H1 (cell line): ENCODE results near the gene MEGF9. TPM values are rescaled to one million over a fixed set of nuclear protein-coding genes. Genes with fewer than 3 reads are reported as not detected.

ENCODE experiments used
- CTCF ChIA-PET: fragments of 300-600 bp; sonication (Branson Sonifier 250); formaldehyde crosslinking; loops from one replicate; lab custom pipeline; 2021; ENCODE audit not compliant: partially characterized antibody; lab: Charles Lee
- POLR2A ChIA-PET: fragments of 300-600 bp; sonication (Branson Sonifier 250); formaldehyde crosslinking; loops from one replicate; lab custom pipeline; 2021; ENCODE audit warnings: inconsistent platforms; ENCODE audit not compliant: partially characterized antibody; lab: Charles Lee
- DNase-seq, 2 experiments: peaks; one replicate each; pipeline versions ENCODE4 v3.0.0 to v3.0.0-alpha.2; 2010 to 2022; ENCODE audit warnings: low spot score in 2 of 2, low read depth in 1 of 2, mixed read lengths in 1 of 2
- FAIRE-seq: peaks from 2 replicates; lab custom pipeline; 2011; peaks lifted over from hg19 to GRCh38; lab: Jason Lieb, UNC
- H2AFZ ChIP-seq: 2 replicates; pipeline ENCODE4 v1.8.1; 2012; ENCODE audit warnings: low read length, inconsistent platforms
- H2AK5ac ChIP-seq: 2 replicates; pipeline ENCODE4 v1.6.1; 2013; ENCODE audit warnings: low read depth, low read length
- H2BK120ac ChIP-seq: replicated peaks from 2 replicates; pipeline ENCODE3; 2013; ENCODE audit warnings: low read depth, low read length, inconsistent platforms
- H2BK12ac ChIP-seq: 2 replicates; pipeline ENCODE4 v1.6.1; 2013; ENCODE audit warnings: low read depth, low read length
- H2BK15ac ChIP-seq: 2 replicates; pipeline ENCODE4 v1.6.1; 2013; ENCODE audit warnings: low read length
- H2BK20ac ChIP-seq: 2 replicates; pipeline ENCODE4 v1.6.1; 2013; ENCODE audit warnings: low read length
- H2BK5ac ChIP-seq: 2 replicates; pipeline ENCODE4 v1.6.1; 2013; ENCODE audit warnings: low read depth, low read length
- H3K14ac ChIP-seq: 2 replicates; pipeline ENCODE4 v1.6.1; 2013; ENCODE audit warnings: inconsistent platforms; ENCODE audit not compliant: insufficient read length
- H3K18ac ChIP-seq: 2 replicates; pipeline ENCODE4 v1.6.1; 2013; ENCODE audit warnings: low read length; ENCODE audit errors: extremely low read depth
- H3K23ac ChIP-seq: 2 replicates; pipeline ENCODE4 v1.6.1; 2013; ENCODE audit warnings: inconsistent platforms; ENCODE audit not compliant: insufficient read length
- H3K23me2 ChIP-seq: 2 replicates; pipeline ENCODE4 v1.6.1; 2013; ENCODE audit warnings: low read depth, low read length
- H3K27ac ChIP-seq: 2 replicates; pipeline ENCODE4 v1.6.1; 2011; ENCODE audit warnings: low read depth, low read length, inconsistent platforms
- H3K27me3 ChIP-seq, 4 experiments: replicated peaks in 1 of 4; 1 replicate in 1 of 4; 2 replicates in 3 of 4; pipeline versions ENCODE4 v1.6.1 to v1.8.1; 2011 to 2013; ENCODE audit warnings: low read length in 3 of 4, mild to moderate bottlenecking in 3 of 4, inconsistent platforms in 2 of 4, mixed read lengths in 2 of 4, moderate library complexity in 1 of 4; ENCODE audit not compliant: control insufficient read depth in 3 of 4, insufficient read depth in 3 of 4; ENCODE audit errors: extremely low read depth in 1 of 4
- H3K36me3 ChIP-seq, 4 experiments: 2 replicates each; pipeline versions ENCODE4 v1.6.1 to v1.8.1; 2011 to 2013; ENCODE audit warnings: mild to moderate bottlenecking in 4 of 4, low read length in 3 of 4, moderate library complexity in 2 of 4, control low read depth in 1 of 4, inconsistent platforms in 1 of 4; ENCODE audit not compliant: insufficient read depth in 4 of 4, control insufficient read depth in 2 of 4
- H3K4ac ChIP-seq: replicated peaks from 2 replicates; pipeline ENCODE3; 2013; ENCODE audit warnings: low read length, low read depth, mixed read lengths, inconsistent platforms; ENCODE audit not compliant: insufficient read length
- H3K4me1 ChIP-seq, 4 experiments: replicated peaks in 1 of 4; 1 replicate in 1 of 4; 2 replicates in 3 of 4; pipeline versions ENCODE4 v1.6.1 to v1.8.1; 2011 to 2013; ENCODE audit warnings: low read length in 3 of 4, inconsistent platforms in 2 of 4, mixed read lengths in 1 of 4; ENCODE audit not compliant: insufficient read depth in 4 of 4, control insufficient read depth in 3 of 4
- H3K4me2 ChIP-seq, 2 experiments: 2 replicates each; pipeline versions ENCODE4 v1.6.1 to v1.8.1; 2011 to 2013; ENCODE audit warnings: low read depth in 2 of 2, low read length in 2 of 2, control low read depth in 1 of 2, inconsistent platforms in 1 of 2, mild to moderate bottlenecking in 1 of 2; ENCODE audit not compliant: insufficient read depth in 1 of 2
- H3K4me3 ChIP-seq, 4 experiments: fragments of 200-600, 300-600 bp in 1 of 4; sonication (generic), shearing (Covaris generic), sonication (Bioruptor Twin) in 1 of 4; 2 replicates each; pipeline versions ENCODE4 v1.5.1 to v1.8.1; 2011 to 2016; ENCODE audit warnings: low read length in 4 of 4, low read depth in 3 of 4, control low read depth in 2 of 4, inconsistent platforms in 2 of 4, mild to moderate bottlenecking in 2 of 4, mixed read lengths in 1 of 4, moderate library complexity in 1 of 4; ENCODE audit not compliant: insufficient read depth in 2 of 4; ENCODE audit errors: extremely low read depth in 1 of 4
- H3K56ac ChIP-seq: replicated peaks from 2 replicates; pipeline ENCODE3; 2013; ENCODE audit warnings: low read depth, mild to moderate bottlenecking, mixed read lengths, low read length, inconsistent platforms; ENCODE audit not compliant: insufficient read length
- H3K79me1 ChIP-seq: 2 replicates; pipeline ENCODE4 v1.6.1; 2013; ENCODE audit warnings: low read depth, low read length, control low read depth
- H3K79me2 ChIP-seq, 2 experiments: 2 replicates each; pipeline versions ENCODE4 v1.6.1 to v1.8.1; 2012 to 2013; ENCODE audit warnings: low read length in 2 of 2, mild to moderate bottlenecking in 2 of 2, inconsistent platforms in 1 of 2; ENCODE audit not compliant: insufficient read depth in 2 of 2, control insufficient read depth in 1 of 2
- H3K9ac ChIP-seq, 4 experiments: replicated peaks in 1 of 4; 1 replicate in 1 of 4; 2 replicates in 3 of 4; pipeline versions ENCODE4 v1.6.1 to v1.8.1; 2011 to 2013; ENCODE audit warnings: low read depth in 3 of 4, low read length in 3 of 4, control low read depth in 2 of 4, mild to moderate bottlenecking in 2 of 4, moderate library complexity in 2 of 4, inconsistent platforms in 1 of 4; ENCODE audit errors: extremely low read depth in 1 of 4
- H3K9me3 ChIP-seq, 2 experiments: 2 replicates each; pipeline versions ENCODE4 v1.6.1 to v1.8.1; 2012 to 2013; ENCODE audit warnings: mild to moderate bottlenecking in 2 of 2, moderate library complexity in 2 of 2, control low read depth in 1 of 2, inconsistent platforms in 1 of 2, low read depth in 1 of 2, low read length in 1 of 2, mixed read lengths in 1 of 2; ENCODE audit not compliant: insufficient read depth in 2 of 2
- H4K20me1 ChIP-seq, 2 experiments: replicated peaks in 1 of 2; 2 replicates each; pipeline versions ENCODE3 to v1.8.1; 2011 to 2013; ENCODE audit warnings: inconsistent platforms in 2 of 2, low read length in 2 of 2, mild to moderate bottlenecking in 1 of 2; ENCODE audit not compliant: insufficient read depth in 2 of 2, control insufficient read depth in 1 of 2
- H4K5ac ChIP-seq: 2 replicates; pipeline ENCODE4 v1.6.1; 2013; ENCODE audit warnings: low read length, low read depth, mixed read lengths, inconsistent platforms; ENCODE audit not compliant: insufficient read length
- H4K8ac ChIP-seq: 2 replicates; pipeline ENCODE4 v1.8.0; 2013; ENCODE audit warnings: mild to moderate bottlenecking, moderate library complexity, low read length, inconsistent platforms; ENCODE audit not compliant: insufficient read depth; ENCODE audit errors: extremely low read depth
- H4K91ac ChIP-seq: replicated peaks from 2 replicates; pipeline ENCODE3; 2013; ENCODE audit warnings: low read length, mixed read lengths, inconsistent platforms; ENCODE audit not compliant: insufficient read length
- BACH1 ChIP-seq: IDR thresholded peaks from 2 replicates; pipeline ENCODE4 v1.6.1; 2012; ENCODE audit warnings: low read length, improper control_type of control experiment
- BCL11A ChIP-seq, 2 experiments: IDR thresholded peaks; one replicate each; pipeline ENCODE4 v1.6.1; 2011; ENCODE audit warnings: low read depth in 2 of 2, low read length in 2 of 2, mild to moderate bottlenecking in 2 of 2
- BRCA1 ChIP-seq: IDR thresholded peaks from 2 replicates; pipeline ENCODE4 v1.6.1; 2012; ENCODE audit warnings: low read depth, low read length, improper control_type of control experiment
- E2F6 ChIP-seq: IDR thresholded peaks from 2 replicates; pipeline ENCODE4 v1.6.1; 2012; ENCODE audit warnings: inconsistent platforms
- GABPA ChIP-seq: IDR thresholded peaks from 2 replicates; pipeline ENCODE4 v1.6.1; 2011; ENCODE audit warnings: mild to moderate bottlenecking, low read length, moderate library complexity, borderline replicate concordance; ENCODE audit not compliant: insufficient read depth
- POU5F1 ChIP-seq: IDR thresholded peaks from 2 replicates; pipeline ENCODE4 v1.6.1; 2011; ENCODE audit warnings: low read depth, mild to moderate bottlenecking, low read length, moderate library complexity
- SIRT6 ChIP-seq: IDR thresholded peaks from one replicate; pipeline ENCODE4 v1.7.1; 2012; ENCODE audit warnings: low read length, inconsistent platforms
- SP4 ChIP-seq: IDR thresholded peaks from 2 replicates; pipeline ENCODE4 v1.6.1; 2012; ENCODE audit warnings: low read length, inconsistent platforms
- SUZ12 ChIP-seq: fragments of 200-600 bp; sonication (generic); IDR thresholded peaks from 2 replicates; pipeline ENCODE4 v1.6.1; 2012; ENCODE audit warnings: mild to moderate bottlenecking, inconsistent platforms, low read length, moderate library complexity, mixed read lengths
- TAF1 ChIP-seq: IDR thresholded peaks from 2 replicates; pipeline ENCODE4 v1.6.1; 2011; ENCODE audit warnings: mild to moderate bottlenecking, low read depth, low read length
- WGBS, 2 experiments: shearing (Covaris generic) in 1 of 2; methylation state at CpG; one replicate each; pipeline versions ENCODE4 v1.1.6 to v1.1.7; 2013 to 2015; ENCODE audit warnings: low lambda C conversion rate in 2 of 2, mixed read lengths in 2 of 2, inconsistent platforms in 1 of 2, low coverage in 1 of 2, missing lambda C conversion rate in 1 of 2; ENCODE audit not compliant: insufficient replicate concordance in 2 of 2, insufficient coverage in 1 of 2, insufficient read length in 1 of 2; ENCODE audit errors: extremely low coverage in 1 of 2, missing lambda C conversion rate in 1 of 2; 5-methylcytosine and 5-hydroxymethylcytosine counted together
- polyA plus RNA-seq, 7 experiments: library from polyadenylated mRNA; depleted of rRNA in 3 of 7; stranded (reverse) in 5 of 7; unstranded in 2 of 7; fragments of >200 nt in 5 of 7; fragments of 200-250 nt in 2 of 7; gene quantifications; 1 replicate in 5 of 7; 2 replicates in 1 of 7; 4 replicates in 1 of 7; pipeline versions ENCODE4 v1.2.1 to v1.2.3, GENCODE V29; 2011 to 2013; ENCODE audit warnings: missing spikeins in 2 of 7, mixed read lengths in 2 of 7
- total RNA-seq: library from RNA; stranded (reverse); fragmentation: NEBNext Ultra II Directional; extraction: Animal tissue kit (Norgen Biotek cat#: 25700); gene quantifications from 2 replicates; pipeline ENCODE4 v1.2.1, GENCODE V29; 2021

Gene MEGF9
- total and polyA plus RNA-seq, 2 of the 8 experiments (the other 6 are each of a cell fraction or from before 2014, with no cell fraction given): 0.45 to 1.8 TPM

GRCh38 chr9:120587328-120587727, 126.9 kb downstream of the MEGF9 start:
- H3K79me2 ChIP-seq: no peaks in the 10 kb centered on the region
- H3K23me2 ChIP-seq: no peaks in the 10 kb centered on the region; the same call in 1 of the 2 replicates
- H4K5ac ChIP-seq: no peak overlapping the region
- no peaks in the 10 kb centered on the region for H3K36me3 ChIP-seq
- ChIA-PET CTCF (interaction anchor here (0.6 to 1.6 kb wide), 3 partner anchors 32 to 112 kb away, joined by 3 to 5 read pairs (median 5); no protein-coding TSS in a partner anchor), POLR2A (no interaction called here)
- H4K8ac ChIP-seq: no peak overlapping the region
- H3K79me1 ChIP-seq: no peaks in the 10 kb centered on the region
- FAIRE-seq (no peak), DNase-seq (no peak)
- TF ChIP-seq POU5F1 (no peak), SP4 (no peak), TAF1 (no peak), E2F6 (no peak), SUZ12 (no peak), SIRT6 (no peak), BCL11A (IDR thresholded peaks at IDR 0.05; ENCODE audit: low read depth in 2 of 2, low read length in 2 of 2) (no peak), BACH1 (no peak), GABPA (no peak), BRCA1 (no peak)
- H2AFZ ChIP-seq: no peak overlapping the region
- no peak overlapping the region for H4K91ac ChIP-seq
- no peak overlapping the region for H2BK15ac ChIP-seq
- H3K27ac ChIP-seq: no peak overlapping the region
- H3K4me2 ChIP-seq: no peak overlapping the region
- no peak overlapping the region for H2BK20ac ChIP-seq
- H3K4me1 ChIP-seq: no peaks in the 10 kb centered on the region
- no peaks in the 10 kb centered on the region for H3K9me3 ChIP-seq
- no peaks in the 10 kb centered on the region; a peak in 1 of 7 replicates for H3K27me3 ChIP-seq
- no peak overlapping the region for H3K4me3 ChIP-seq
- 73% methylated on average over 1 of the region's 1 CpG; no CpG with 5 or more reads in 1 of the 2 experiments for WGBS, 2 experiments
- H2BK120ac ChIP-seq: no peak overlapping the region
- no peak overlapping the region for H2BK5ac ChIP-seq
- H3K18ac ChIP-seq: no peak overlapping the region
- no peak overlapping the region for H2AK5ac ChIP-seq
- no peak overlapping the region for H3K14ac ChIP-seq
- no peak overlapping the region for H2BK12ac ChIP-seq
- no peaks in the 10 kb centered on the region for H4K20me1 ChIP-seq
- H3K4ac ChIP-seq: no peak overlapping the region
- no peak overlapping the region for H3K56ac ChIP-seq
- no peak overlapping the region for H3K9ac ChIP-seq
- H3K23ac ChIP-seq: no peak overlapping the region
